GM04504 (cell line): Measurements from ENCODE around the gene ASTN2.
A peak's percentile ranks its signal among the peaks of the same experiment; 100 is the strongest.

ENCODE experiments used
- DNase-seq: peaks from one replicate; pipeline ENCODE4 v3.0.0-alpha.2; 2012; ENCODE audit warnings: low read depth

The ASTN2 gene

DNA sequence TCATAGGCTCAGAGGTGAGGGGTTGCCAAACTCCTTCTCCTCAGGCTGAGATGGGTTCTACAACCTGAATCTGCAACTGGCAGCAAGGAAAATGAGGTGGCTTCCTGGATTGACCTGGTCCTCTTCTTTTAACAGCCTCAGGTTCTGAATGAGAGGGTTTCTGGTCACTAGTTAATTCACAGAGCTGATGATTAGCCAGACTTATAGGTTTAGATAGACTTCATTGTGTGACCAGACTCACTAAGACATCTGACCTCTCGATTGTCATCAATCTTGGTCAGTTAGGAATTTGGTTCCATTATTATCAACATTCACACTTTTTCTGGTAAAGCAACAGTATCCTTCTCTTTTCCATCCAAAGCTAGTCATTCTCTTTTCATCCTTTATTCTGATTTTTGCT, 1003.4 kb downstream of the ASTN2 start:
- DNase-seq, result no peak

DNA sequence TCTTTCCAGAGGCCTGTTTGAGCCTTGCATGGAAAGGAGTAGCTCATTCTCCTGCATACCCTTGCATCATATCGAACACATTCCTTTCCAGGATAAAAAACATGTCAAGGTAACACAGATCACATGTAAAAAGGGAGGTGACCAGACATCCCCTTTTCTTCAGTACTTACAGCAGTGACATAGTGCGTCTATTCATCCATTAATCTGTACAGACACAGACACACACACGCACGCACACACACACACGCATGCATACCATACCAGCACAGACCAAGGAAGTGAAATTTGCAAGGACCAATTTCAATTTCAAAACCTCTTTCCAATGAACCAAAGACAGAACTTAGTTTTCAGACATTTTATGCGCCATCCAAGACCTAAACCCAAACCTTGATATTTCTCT, 1005.2 kb downstream of the ASTN2 start:
- DNase-seq, result no peak

DNA sequence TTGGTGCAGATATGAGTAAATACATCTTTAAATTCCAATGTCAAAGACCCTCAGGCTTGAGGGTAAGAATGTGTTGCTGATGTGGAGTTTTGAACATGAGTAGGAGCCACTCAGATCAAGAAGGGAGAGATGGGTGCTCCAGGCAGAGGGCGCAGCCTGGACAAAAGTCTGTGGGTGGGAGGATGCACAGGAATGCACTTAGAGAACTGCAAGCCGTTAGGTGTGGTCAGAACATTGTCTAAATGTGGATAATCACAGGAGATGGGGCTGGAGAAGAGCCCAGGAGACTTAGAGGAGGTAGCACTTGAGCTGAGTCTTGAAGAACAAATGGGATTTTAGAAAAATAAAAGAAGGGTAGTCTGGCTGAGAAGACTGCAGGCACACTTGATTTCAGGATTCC, 1005.7 kb downstream of the ASTN2 start:
- DNase-seq, result no peak

DNA sequence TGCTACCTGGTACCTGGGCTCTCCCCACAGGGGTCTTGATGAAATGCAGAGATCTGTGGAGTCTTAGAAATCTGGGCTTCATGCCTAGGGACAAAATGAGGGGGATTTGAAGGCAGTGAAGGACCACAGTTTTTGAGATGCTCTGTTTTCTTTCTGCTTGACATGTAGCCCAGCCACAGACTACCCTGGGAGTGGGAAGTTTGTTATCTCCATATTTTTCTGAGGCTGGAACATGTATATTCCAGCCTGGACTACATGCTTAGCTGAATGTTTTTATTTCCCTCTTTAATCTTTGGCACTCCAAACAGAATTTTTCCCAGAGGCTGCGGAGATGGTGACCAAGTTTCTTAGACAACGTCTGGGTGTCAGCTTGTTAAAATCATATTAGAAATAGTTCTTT, 1008.4 kb downstream of the ASTN2 start:
- no peak for DNase-seq

DNA sequence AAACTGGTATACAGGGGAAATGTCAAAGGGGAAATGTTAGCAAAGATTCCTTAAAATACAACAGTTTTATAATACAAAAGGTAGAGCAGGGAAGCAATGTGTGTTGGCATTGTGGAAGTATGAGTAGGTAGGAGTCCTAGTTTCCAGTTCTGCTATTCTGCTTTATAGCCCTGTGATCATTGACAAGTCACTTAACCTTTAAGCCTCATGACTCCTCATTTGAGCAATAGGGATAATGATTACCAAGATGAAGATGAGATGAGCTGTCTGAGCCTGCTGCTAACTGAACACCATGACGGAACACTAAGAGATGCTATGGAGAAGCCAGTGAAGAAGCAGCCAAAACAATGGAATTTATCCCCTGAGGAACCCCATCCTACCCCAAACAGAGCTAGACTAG, 1009.5 kb downstream of the ASTN2 start:
- no peak for DNase-seq

DNA sequence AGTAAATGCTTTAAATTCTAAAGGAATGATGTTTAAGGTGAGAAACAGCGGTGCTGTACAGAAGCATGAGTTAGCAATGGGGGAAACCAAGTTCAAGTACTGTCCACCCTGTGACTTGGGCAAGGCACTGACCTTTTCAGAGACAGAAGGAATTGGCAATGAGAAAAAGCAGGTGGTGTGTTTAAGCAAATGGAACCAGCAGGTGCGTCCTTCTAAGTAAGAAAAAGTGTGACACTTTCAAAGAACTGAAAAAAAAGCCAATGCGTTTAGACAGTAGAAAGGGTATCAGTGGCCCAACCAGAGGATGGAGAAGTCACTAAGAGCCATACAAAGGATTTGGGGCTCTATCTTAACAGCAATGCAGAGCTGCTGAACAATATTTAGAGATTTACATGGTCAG, 1010.6 kb downstream of the ASTN2 start:
- DNase-seq, result no peak

DNA sequence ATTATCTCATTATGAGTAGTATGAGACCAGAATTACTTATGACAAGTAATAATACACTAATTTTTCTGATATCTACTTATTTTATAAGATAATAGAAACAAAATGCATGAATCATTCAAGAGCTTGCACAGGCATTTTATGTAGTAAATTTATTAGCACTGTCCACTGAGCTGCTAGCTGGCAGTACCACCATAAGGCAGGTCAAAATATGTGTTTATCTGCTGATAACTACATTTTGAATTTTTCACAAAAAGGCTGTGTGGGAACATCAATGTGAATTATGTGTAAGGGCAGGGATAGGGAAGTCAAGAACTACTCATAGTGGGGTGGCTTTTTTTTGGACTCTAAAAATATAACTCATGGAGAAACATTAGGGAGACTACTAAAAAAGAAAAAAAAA, 1011.7 kb downstream of the ASTN2 start:
- DNase-seq, result no peak

DNA sequence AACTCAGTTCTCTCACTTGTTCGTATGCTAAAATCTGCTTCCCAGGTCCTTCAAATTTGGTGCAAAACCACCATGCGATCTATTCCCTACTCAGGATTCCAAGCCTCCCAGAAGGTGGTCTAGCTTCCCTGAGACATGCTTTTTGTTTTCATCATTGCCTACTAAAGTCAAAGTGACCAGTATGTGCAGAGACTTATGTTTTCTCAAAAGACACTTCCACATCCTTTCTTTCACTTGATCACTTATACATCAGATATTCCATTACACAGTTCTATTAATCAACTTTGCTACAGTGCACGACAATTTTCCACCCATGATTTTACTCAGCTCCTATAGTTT, 1019.2 kb downstream of the ASTN2 start:
- DNase-seq, result no peak

DNA sequence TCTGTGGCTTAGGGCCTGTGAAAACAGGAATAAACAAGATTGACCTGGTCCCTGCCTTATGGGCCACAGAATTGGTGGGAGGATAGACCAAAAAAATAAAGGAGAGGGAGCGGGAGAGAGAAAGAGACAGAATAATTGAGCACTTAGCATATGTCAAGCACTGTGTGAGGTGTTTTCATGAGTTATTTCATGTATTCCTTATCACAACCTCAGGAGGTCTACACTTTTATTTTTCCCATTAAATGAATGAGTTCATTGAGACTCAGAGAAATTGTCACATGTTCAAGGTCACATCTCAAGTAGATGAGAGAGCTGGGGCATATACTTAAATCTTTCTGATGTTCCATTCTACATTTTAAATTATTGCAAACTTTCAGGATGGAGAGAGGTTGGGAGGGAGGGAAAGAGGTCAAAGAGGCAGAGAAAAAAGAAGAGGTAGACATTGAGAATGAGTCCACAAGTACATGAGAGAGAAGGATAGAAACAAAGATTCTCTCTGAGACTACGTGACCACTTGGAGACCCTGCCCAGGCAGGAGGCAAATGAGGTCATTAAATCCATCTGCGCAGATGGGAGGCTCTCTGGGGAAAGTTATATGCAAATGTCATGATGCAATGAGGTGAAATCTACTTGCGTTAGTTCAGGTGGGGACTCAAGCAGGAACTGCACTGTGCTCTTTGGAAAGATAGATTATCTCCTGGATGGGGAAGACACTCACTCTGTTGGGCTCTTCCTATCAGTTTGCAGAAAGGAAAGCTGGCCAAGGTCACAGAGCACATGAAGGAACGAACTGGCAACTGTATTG, 1019.8 kb downstream of the ASTN2 start:
- no peak for DNase-seq

DNA sequence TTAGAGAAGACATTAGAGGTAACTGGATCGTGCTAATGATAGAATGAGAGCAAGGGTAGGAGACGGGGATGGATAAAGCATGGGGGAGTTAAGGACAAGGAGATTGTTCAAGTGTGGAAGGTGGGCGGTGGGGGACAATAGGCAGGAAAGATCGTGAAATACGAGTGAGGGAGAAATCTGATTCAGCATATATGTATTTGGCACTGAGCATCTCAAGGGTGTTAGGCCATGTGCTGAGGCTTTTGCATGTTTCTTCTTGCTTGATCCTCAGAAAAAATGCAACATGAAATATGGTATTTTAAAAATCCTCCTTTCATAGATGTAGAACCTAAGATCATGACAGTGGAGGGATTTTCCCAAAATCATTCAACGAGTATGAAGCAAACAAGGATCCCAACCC, 1020.8 kb downstream of the ASTN2 start:
- no peak for DNase-seq

DNA sequence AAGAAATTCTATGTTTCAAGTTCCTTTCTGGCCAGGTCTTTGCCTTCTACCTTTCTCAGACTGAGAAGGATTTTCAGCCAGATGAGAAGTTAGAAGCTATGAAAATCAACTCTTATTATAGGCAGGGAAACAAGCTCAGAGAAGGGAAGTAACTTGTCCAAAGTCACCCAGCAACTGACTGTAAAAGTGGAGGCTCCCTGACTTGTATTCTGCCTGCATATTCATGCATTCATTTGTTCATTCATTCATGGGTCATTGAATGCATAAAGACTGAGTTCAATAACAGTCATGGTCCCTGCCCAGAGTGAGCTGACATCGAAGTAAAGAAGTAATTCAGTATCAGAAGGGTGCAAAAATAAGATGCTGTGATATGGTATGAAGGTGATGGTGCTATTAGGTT, 1021.7 kb downstream of the ASTN2 start:
- no peak for DNase-seq

DNA sequence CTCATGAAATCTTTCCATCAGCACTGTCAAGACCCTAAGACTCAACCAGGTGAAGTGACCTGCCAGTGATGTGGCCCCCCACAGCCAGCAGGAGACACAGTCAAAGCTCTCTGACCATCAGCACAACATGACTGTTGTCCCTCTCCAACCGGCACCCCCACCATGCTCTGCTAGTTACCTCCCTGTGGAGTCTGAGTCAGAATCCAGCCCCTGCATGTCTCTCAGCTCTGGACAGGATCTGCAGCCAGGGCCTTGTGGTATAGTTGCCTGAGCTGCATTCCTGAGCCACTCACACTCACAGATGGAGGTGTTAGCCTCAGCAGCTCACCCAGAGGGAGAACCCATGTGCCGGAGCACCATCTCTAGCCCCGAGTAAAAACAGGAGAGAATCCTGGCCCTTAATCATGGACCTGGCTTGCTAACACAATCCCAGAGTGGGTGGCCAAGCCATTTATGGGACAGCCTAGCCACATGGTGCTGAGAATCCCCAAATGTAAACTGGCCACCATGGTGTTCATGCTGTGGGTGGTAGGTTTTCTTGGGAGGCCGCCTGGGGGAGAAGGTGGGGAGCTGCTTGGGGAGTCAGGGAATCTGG, 1023.5 kb downstream of the ASTN2 start:
- DNase-seq, result peak; percentile 55

DNA sequence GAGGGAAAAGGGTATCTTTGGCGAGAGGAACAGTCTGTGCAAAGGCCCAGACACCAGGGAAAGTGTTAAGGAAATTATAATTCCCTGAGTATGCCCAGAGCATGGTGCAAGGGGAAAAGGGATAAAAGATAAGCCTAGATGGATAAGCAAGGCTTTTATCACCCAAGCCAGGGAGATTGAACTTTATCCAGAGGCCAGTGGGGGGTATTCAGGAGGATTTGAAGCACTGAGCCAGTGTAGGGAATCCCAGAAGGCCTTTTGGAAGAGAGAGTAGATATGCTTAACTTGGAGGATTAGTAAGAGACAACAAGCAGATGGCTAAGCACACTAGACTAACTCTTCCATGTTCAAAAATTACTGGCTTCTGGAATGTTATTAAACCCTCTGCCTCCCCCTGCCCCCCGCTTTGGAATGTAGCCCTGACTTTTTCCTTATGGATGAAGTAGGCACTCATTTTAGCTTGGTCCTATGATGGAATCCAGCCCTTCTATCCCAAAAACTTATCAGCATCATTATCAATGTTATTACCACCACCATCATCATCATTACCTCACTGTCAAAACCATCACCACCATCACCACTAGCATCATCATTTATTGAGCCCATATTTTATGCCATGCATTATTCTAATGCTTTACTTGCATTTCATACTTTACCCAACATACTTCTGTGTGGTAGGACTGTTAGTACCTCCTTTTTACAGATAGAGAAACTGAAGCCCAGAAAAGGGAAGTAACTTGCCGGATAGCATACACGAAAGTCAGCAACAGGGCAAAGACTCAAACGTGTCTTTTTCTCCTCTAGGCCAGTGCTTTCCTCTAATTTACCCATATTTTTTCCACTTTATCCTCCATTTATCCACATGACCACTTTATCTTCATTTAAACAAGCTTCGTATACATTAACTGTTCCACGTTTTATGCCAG, 1024.3 kb downstream of the ASTN2 start:
- DNase-seq, result no peak

DNA sequence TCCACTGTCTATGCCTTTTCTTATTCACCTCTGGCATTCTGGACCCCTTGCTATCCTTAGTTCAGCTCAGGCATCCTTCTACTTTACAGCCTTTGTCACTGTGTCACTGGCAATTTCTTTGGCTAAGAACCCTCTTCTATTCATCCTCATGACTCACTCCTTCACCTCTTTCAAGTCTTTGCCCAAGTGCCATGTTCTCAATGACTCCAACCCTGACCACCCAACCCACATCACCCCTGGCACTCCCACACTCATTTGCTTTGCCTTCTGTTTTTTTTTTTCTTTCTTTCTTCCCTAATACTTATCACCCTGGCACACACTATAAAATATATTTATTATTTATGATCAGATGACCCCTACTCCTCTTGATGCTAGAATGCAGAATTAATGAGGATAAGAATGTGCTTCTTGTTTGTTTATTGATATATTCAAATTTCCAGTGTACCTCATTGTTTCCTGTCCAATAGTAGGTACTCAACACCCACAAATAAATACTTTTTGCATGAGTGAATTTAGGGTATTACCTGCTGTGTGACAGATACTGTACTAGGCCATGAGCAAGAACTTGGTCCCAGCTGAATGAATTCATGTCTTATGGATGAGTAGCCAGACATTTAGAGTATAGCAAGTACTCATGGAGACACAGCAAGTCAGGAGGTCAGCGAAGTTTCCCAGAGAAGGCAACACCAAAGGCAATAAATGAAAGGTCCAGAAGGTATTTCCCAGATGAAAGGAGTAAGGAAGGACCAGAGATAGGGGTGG, 1025.1 kb downstream of the ASTN2 start:
- no peak for DNase-seq

DNA sequence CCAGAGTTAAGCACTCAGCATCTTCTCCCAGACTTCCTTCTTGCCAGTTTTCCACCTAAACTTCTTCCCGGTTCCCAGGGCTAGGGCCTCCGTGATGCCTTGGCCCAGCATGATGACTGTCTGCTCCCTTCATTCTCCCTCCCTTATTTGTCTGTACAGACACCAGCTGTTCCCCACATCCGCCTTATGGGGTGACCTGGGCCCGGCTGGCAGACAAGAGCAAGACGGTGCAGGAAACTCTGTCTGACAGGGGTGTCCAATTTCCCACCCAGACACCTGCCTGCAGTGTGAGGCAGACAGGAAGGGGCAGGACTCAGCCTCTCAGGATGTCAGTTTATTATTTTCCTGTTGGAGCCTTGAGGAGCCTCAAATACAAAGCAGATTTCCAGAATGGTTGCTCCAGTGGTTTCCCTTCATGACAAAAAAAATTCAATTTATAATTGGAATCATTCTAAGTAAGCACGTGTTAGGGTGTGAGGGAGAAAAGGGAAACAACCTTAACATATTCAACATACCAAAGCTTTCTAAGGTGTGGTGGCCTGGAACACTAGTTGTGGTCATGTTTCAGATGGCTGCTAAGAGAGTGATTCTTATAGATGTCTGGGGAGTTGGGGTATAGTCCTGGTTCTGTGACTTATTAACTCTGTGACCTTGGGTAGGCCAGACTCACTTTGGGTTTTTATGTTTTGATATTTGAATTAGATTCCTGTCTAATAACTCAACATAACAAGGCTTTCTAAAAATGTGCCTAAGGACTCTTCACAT, 1026.7 kb downstream of the ASTN2 start:
- DNase-seq, result no peak

DNA sequence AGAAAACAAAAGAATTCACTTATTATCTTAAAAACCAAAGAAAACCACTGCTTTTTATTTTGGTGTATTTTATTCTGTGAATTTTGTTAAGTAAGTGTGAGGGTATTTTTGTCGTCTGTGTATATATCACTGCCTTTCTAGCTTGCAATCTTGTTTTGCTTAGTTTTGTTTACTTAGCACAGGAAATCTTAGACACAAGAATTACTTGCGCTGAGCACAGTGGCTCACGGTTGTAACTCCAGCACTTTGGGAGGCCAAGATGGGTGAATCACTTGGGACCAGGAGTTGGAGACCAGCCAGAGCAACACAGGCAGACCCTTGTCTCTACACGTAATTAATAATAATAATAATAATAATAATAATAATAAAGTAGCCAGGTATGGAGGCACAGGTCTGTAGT, 1030.9 kb downstream of the ASTN2 start:
- DNase-seq, result no peak

DNA sequence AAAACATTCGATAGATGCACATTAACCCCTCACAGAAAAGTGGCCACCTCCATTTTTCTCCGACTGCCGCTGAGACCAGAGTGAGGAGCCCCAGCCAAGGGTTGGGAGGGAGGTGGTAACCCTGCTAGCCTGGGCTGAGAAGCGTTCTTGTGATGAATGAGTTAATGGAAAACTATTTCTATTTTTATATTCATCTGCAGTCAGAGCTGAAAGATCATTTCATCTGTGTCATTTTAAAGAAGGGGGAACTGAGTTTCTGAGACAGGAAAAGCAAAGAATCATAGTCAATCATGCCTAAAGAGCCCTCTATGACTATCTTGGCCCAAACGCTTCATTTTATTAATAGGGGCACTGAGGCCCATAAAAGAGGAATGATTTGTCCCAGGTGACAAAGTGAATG, 1031.7 kb downstream of the ASTN2 start:
- DNase-seq, result no peak

DNA sequence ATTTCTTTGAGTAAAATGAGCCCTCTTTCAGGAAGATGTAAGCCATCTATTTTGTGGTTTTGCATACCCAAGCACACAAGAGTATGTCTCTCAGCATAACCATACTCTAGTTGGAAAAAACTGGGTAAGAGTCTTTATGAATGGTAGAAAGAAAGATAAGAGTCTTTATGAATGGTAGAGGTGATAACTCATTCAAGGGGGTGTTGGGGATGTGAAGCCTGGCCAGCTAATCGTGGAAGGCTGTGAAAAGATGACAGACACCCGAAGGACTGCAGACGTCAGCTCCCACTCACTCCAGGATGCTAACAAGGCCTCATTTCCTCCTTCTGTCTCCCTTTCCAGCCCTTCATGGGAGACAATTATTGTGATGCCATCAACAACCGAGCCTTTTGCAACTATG, 1032.8 kb downstream of the ASTN2 start:
- DNase-seq, result no peak

DNA sequence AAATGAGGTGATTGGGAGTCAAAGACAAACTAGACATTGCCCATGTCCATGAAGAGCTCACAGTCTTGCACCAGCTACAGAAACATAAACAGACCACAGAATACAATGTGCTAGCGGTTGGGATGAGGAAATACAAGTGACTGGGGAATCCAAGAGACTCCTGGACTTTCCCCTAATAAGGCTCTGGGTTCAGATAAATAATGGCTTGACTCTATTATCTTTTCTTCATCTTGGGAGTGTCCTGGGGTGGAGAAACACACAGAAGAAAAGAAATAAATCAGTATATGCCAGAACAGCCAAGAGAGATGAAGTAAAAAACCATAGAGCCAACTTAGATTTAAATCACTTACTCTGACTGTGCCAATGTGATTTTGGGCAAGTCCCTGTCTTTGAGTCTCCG, 1033.5 kb downstream of the ASTN2 start:
- no peak for DNase-seq

DNA sequence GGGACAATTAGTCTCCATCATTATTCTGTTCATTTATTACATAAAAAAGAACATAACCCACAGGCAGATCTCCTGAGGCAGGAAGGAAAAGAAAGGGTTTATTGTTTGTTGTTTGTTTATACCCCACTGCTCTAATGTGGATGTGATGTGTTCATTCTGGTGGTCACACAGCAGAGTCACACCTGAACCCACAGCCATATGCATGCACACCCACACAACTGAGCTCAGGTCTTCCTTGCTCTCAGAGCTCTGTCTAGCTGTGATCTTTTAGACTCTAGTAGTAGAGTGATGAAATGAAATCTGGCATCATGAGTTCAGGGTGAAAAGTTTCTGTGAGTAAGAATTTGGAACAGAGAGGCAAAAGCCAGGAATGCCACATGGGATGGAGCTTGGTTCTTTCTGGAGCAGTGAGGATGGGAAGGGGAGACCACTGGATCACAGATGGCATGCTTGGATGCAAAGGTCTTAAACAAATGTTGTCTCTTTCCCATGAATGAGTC, 1034.3 kb downstream of the ASTN2 start:
- DNase-seq, result no peak

DNA sequence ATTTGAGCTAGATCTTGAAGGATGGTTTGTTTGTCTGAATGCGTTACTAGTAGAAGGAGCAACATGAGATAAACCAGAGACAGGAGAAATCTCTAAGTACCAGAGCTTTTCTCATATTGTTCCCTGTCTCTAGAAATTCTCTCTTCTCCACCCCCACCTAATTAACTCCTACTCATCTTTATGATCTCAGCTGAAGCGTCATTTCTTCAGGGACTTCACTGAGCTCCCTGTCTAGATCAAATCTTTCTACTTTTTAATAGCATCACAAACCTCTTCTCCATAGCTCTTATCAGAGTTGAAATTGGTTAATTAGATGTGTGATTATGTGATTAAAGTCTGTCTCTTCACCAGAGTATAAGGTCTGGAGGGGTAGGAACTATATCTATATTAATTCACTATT, 1035.0 kb downstream of the ASTN2 start:
- DNase-seq, result no peak
